DOHH2 (cell line): Measurements from ENCODE around the gene TBX4.

ENCODE experiments used
- H3F3A ChIP-seq: fragments of 200-600 bp; sonication (generic), shearing (Covaris generic); 2 replicates; pipeline ENCODE4 v1.6.0; 2016; ENCODE audit warnings: antibody characterized with exemption, mild to moderate bottlenecking; ENCODE audit not compliant: control insufficient read depth, insufficient read depth
- H3K27ac ChIP-seq: fragments of 200-600 bp; sonication (generic); 2 replicates; pipeline ENCODE4 v1.5.1; 2014; ENCODE audit warnings: low read depth, mild to moderate bottlenecking, low read length, moderate library complexity
- H3K27me3 ChIP-seq: fragments of 200-600 bp; sonication (generic); 2 replicates; pipeline ENCODE4 v1.6.1; 2014; ENCODE audit warnings: mild to moderate bottlenecking, low read length, mixed read lengths; ENCODE audit not compliant: control insufficient read depth
- H3K36me3 ChIP-seq: fragments of 200-600 bp; sonication (generic); 2 replicates; pipeline ENCODE4 v1.6.1; 2014; ENCODE audit warnings: mild to moderate bottlenecking, low read length, moderate library complexity, mixed read lengths; ENCODE audit not compliant: control insufficient read depth
- H3K4me1 ChIP-seq: fragments of 200-600 bp; sonication (generic); 2 replicates; pipeline ENCODE4 v1.6.1; 2014; ENCODE audit warnings: mild to moderate bottlenecking, low read length, mixed read lengths; ENCODE audit not compliant: control insufficient read depth
- H3K4me2 ChIP-seq: fragments of 200-600 bp; sonication (generic); 2 replicates; pipeline ENCODE4 v1.6.0; 2014; ENCODE audit warnings: mild to moderate bottlenecking, low read length, moderate library complexity
- H3K4me3 ChIP-seq: fragments of 200-600 bp; sonication (generic); 2 replicates; pipeline ENCODE4 v1.5.1; 2014; ENCODE audit warnings: mild to moderate bottlenecking, low read length, mixed read lengths
- H3K79me2 ChIP-seq: fragments of 200-600 bp; sonication (generic); 2 replicates; pipeline ENCODE4 v1.6.1; 2014; ENCODE audit warnings: mild to moderate bottlenecking, low read length, mixed read lengths; ENCODE audit not compliant: control insufficient read depth
- H3K9me2 ChIP-seq: fragments of 200-600 bp; sonication (generic); replicated peaks from 2 replicates; pipeline ENCODE4 v1.6.1; 2014; ENCODE audit warnings: mild to moderate bottlenecking, low read length, mixed read lengths; ENCODE audit not compliant: control insufficient read depth
- H3K9me3 ChIP-seq: fragments of 200-600 bp; sonication (generic); 2 replicates; pipeline ENCODE4 v1.6.1; 2014; ENCODE audit warnings: antibody characterized with exemption, low read length, mixed read lengths; ENCODE audit not compliant: control insufficient read depth, insufficient read depth
- H4K20me1 ChIP-seq: fragments of 200-600 bp; sonication (generic); 2 replicates; pipeline ENCODE4 v1.6.0; 2014; ENCODE audit warnings: low read depth, mild to moderate bottlenecking, antibody characterized with exemption, low read length, moderate library complexity; ENCODE audit not compliant: control insufficient read depth, insufficient read depth
- EZH2phosphoT487 ChIP-seq: fragments of 200-600 bp; sonication (generic); IDR thresholded peaks from 2 replicates; pipeline ENCODE4 v1.6.1; 2017; ENCODE audit warnings: borderline replicate concordance, mild to moderate bottlenecking, antibody characterized with exemption, low read length, moderate library complexity, mixed read lengths
- TF ChIP-seq, protein P1 (sequence below): fragments of 200-600 bp; sonication (generic); IDR thresholded peaks from one replicate; pipeline ENCODE4 v1.5.1; 2014; ENCODE audit warnings: antibody characterized with exemption, mild to moderate bottlenecking, low read depth, low read length; ENCODE audit not compliant: poor library complexity, severe bottlenecking

TBX4 gene

DNA sequence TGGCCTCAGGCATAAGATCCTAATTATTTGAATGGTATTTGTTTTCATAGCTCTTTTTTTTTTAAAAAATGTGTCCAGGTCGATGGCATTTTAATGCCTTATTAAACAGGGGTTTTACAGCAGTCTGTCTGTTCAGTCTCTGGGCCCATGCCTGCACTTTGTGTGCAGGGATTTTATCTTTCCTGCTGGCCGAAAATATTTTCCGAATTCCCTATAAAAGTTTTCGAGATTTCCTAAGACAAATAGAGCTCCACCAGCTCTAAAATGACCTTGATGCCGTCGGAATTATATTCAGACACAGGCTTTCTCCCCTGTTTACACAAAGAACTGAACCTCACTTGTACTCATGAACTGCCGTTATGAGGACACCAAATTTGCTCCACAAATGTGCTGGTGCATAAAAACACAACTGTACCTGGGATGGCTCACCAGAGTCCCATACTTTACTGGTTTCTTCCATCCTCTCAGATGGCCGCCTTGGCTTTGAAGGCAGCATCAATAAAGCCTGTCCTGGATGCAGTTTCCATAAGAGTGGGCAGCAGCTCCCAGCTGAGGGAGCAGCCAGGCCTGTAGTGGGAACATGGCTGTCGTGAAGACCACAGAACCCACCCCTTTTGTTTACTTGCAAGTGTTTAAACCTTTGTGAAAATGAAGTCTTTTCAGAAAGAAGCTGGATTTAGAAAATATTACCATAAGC, 44.9 kb downstream of the TBX4 start:
- Histone ChIP-seq H3K27ac (no peak overlapping the region), H3K4me3 (no peak overlapping the region)

DNA sequence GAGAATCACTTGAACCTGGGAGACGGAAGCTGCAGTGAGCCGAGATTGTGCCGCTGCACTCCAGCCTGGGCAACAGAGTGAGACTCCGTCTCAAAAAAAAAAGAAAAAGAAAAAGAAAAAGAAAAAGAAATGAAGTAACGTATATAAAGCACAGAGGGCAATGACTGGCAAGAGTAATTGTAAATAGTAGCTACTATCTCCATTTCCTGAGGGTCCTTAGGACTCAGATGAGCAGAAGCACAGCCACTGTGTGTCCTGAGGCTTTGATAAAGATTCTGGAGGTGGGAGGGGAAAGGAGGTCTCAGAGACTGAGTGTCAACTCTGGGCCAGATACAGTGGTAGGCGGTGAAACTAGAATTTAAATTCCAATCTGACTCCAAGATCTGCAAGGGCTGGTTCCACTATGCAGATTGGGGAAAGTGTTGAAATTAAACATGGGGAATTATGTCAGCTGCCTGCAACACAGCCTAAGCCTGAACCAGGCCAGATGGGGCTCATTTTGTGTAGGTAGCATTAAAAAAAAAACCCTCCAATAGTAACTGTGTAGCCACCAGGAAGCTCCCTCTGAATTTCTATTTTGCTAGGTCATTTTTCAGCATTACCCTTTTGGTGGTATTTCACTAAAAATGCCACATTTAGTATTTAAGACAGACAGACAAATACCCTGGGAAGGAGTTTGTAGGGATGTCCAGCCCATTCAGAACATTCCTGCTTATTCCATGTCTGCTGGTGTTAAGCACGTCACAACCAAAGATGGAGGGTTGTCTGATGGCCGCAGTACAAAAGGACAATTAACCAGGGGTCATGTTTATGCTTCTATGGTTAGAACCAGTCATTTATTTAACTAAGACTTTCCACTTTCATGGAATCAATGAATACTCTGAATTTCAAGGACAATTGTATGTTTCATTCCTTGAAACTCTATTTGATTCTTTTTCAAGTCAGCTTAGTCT, 46.1 kb downstream of the TBX4 start:
- H3F3A ChIP-seq, result no peaks in the 10 kb centered on the region
- no peaks in the 10 kb centered on the region for H3K4me1 ChIP-seq
- no peaks in the 10 kb centered on the region for H3K79me2 ChIP-seq

More for the DNA sequence above, 44.9 kb downstream of the TBX4 start:
- Histone ChIP-seq H3F3A (no peaks in the 10 kb centered on the region), H3K4me1 (no peaks in the 10 kb centered on the region), H4K20me1 (no peaks in the 10 kb centered on the region), H3K79me2 (no peaks in the 10 kb centered on the region), H3K4me2 (no peak overlapping the region), H3K9me3 (no peaks in the 10 kb centered on the region), H3K27me3 (peaks cover 43% of the 10 kb centered on the region), H3K9me2 (no peaks in the 10 kb centered on the region), H3K36me3 (no peaks in the 10 kb centered on the region)
- TF ChIP-seq, protein P1, sequence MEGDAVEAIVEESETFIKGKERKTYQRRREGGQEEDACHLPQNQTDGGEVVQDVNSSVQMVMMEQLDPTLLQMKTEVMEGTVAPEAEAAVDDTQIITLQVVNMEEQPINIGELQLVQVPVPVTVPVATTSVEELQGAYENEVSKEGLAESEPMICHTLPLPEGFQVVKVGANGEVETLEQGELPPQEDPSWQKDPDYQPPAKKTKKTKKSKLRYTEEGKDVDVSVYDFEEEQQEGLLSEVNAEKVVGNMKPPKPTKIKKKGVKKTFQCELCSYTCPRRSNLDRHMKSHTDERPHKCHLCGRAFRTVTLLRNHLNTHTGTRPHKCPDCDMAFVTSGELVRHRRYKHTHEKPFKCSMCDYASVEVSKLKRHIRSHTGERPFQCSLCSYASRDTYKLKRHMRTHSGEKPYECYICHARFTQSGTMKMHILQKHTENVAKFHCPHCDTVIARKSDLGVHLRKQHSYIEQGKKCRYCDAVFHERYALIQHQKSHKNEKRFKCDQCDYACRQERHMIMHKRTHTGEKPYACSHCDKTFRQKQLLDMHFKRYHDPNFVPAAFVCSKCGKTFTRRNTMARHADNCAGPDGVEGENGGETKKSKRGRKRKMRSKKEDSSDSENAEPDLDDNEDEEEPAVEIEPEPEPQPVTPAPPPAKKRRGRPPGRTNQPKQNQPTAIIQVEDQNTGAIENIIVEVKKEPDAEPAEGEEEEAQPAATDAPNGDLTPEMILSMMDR, result no peak
- TF ChIP-seq EZH2phosphoT487, result no peak

DNA sequence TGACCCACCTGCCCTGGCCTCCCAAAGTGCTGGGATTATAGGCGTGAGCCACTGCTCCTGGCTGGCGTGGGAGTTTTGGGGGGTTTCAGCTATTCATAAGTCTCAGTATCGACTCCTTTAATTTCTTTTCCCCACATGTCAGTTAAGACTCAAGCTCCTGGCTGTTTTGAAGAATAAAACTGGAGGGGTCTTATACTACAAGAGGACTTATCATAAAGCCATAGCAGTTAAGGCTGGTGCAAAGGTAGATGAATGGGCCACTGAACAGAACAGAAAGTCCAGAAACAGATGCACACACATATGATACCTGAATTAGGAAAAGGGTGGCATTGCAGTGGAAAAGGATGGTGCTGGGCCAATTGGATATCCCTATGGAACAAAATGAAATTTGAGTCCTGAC, 47.4 kb downstream of the TBX4 start:
- Histone ChIP-seq H3K4me2 (no peak overlapping the region), H3K36me3 (no peaks in the 10 kb centered on the region), H3K4me3 (no peak overlapping the region), H3K79me2 (no peaks in the 10 kb centered on the region), H3K9me3 (no peaks in the 10 kb centered on the region), H4K20me1 (no peaks in the 10 kb centered on the region), H3F3A (no peaks in the 10 kb centered on the region), H3K4me1 (no peaks in the 10 kb centered on the region), H3K27ac (no peak overlapping the region), H3K27me3 (peaks cover 48% of the 10 kb centered on the region), H3K9me2 (no peaks in the 10 kb centered on the region)
- TF ChIP-seq EZH2phosphoT487, result no peak
- TF ChIP-seq, protein P1, result no peak

More for the DNA sequence above, 46.1 kb downstream of the TBX4 start:
- H3K36me3 ChIP-seq, result no peaks in the 10 kb centered on the region
- no peak overlapping the region for H3K27ac ChIP-seq
- H3K27me3 ChIP-seq, result peaks cover 47% of the 10 kb centered on the region
- no peak overlapping the region for H3K4me3 ChIP-seq
- no peaks in the 10 kb centered on the region for H3K9me2 ChIP-seq
- no peaks in the 10 kb centered on the region for H4K20me1 ChIP-seq
- H3K4me2 ChIP-seq, result no peak overlapping the region
- no peaks in the 10 kb centered on the region for H3K9me3 ChIP-seq
- no peak for TF ChIP-seq EZH2phosphoT487
- TF ChIP-seq, protein P1, result no peak
